Activated naive CD4-positive, alpha-beta T cell (primary cell): ENCODE results near the gene AFMID.

Experiments
- DNase-seq, 4 experiments: peaks; one replicate each; lab custom pipeline; 2025; lab: John Stamatoyannopoulos, UW

Gene AFMID

DNA sequence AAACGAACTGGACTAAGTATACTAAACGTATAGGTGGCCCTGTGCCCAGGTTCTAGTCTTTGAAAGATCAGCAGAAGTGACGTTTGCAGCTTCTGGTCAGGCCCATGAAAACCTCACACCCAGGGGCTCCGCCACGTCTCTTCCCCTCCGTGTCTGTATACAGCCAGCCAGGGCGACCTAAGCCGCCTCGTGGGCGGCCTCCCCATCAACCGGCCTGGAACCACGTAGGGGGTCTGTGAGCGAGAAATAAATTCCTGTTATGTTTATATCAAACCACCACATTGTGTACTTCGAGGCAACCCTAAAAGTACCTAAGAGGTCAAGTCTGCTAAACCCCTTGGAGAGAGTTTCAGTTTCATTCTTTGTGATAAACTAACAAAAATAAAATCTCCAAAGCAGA, 7.1 kb upstream of the AFMID start:
- DNase-seq = no peak

GRCh38 chr17:78180508-78180907, 6.7 kb upstream of the AFMID start:
- DNase-seq = no peak

GRCh38 chr17:78182504-78182903, 4.7 kb upstream of the AFMID start:
- no peak for DNase-seq

- no peak for DNase-seq
These were observed 3.2 kb upstream of the AFMID start for GRCh38 chr17:78183916-78184315.

- no peak for DNase-seq
These were observed 2.8 kb upstream of the AFMID start for GRCh38 chr17:78184351-78184750.

GRCh38 chr17:78184868-78185267, 2.3 kb upstream of the AFMID start:
- no peak for DNase-seq

DNA sequence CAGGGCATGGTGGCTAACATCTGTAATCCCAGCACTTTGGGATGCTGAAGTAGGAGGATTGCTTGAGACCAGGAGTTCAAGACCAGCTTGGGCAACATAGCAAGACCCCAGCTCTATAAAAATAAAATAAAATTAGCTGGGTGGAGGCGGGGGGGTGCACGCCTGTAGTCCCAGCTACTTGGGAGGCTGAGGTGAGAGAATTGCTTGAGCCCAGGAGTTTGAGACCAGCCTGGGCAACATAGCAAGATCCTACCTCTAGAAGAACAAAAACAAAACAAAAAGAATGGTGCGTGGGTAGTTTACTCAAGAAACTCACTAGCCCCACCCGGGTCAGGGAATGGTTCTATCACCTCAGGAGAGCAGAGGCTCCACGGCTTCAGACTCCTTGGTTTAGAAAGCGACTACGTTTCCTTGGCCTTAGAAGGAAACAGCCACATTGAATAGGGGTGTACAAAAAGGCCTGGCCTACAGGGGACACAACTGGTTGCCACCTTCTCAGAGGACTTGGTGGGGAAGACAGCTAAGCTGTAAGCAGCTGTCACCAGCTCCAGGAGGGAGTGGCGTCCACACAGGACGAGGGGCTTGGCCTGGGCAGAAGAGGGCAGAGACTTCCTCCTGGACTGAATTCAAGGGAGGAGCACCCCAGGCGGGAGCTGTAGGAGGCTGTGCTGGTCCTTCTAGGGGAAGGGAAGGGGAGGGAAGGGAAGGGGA, 1.0 kb upstream of the AFMID start:
- DNase-seq = no peak

- no peak for DNase-seq
These were observed 9.6 kb downstream of the AFMID start for GRCh38 chr17:78196716-78197115.

DNA sequence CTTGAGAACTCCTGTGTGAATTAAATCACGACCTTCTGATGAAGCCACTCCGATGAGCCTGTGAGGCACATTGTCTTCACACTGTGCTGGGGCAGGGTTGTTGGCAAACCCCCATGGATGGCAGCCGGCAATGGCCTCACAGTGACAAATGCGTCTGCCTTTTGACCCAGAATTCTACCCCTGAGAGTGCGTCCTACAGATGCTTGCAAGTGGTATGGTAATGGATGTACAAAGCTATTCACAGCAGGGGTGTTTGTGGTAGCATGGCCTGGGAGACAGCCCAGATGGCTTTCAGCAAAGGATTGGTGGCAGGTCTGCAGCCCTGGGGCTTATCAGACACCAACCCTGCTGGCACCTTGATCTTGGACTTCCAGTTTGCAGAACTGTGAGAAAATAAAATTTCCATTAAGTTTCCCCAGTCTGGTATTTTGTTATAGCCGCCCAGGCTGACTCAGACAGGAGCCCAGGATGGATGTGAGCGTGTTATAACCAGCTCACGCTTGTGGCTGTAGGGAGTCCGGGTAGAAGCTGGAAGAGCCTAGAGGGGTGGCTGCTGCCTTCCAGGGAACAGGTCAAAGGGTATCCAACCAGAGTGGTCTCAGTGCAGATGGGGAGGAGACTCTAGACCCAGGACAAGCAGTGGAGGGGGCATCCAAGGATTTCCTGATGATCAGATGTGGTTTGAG, 10.1 kb downstream of the AFMID start:
- DNase-seq = no peak

DNA sequence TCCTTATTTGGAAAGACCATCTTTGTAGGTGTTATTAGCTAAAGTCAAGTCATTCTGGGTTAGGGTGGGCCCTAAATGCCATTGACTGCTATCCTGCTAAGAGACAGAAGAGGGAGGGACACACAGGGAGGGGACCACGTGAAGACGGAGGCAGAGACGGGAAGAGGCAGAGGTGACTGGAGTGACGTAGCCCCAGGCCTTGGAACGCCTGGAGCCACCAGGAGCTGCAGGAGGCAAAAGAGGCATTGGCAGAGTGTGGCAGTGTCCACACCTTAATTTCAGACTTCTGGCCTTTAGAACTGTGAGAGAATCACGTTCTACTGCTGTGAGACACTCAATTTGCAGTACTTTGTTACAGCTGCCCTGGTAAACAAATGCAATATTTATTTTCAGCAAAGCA, 13.3 kb downstream of the AFMID start:
- no peak for DNase-seq

GRCh38 chr17:78202666-78203065, 15.5 kb downstream of the AFMID start:
- no peak for DNase-seq

- no peak for DNase-seq
These were observed 17.4 kb downstream of the AFMID start for GRCh38 chr17:78204387-78205123.

- DNase-seq = no peak
These were observed 18.1 kb downstream of the AFMID start for GRCh38 chr17:78205124-78205775.

DNA sequence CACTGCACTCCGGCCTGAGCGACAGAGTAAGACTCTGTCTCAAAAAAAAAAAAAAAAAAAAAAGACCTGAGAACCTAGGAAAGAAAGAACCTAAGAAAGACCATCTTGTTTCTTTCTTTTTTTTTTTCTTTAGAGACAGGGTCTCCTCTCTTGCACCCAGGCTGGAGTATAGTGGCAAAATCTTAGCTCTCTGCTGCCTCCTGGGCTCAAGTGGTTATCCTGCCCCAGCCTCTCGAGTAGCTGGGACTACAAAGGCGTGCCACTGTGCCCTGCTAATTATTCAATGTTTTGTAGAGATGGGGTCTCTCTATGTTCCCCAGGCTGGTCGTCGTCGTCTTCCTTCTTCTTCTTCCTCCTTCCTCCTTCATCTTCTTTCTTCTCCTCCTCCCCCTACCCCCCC, 19.1 kb downstream of the AFMID start:
- DNase-seq = no peak

- no peak for DNase-seq
These were observed 21.3 kb downstream of the AFMID start for GRCh38 chr17:78208486-78208885.

- no peak for DNase-seq
These were observed 22.9 kb downstream of the AFMID start for GRCh38 chr17:78210111-78210510.

- no peak for DNase-seq
These were observed 23.9 kb downstream of the AFMID start for GRCh38 chr17:78211032-78211431.

DNA sequence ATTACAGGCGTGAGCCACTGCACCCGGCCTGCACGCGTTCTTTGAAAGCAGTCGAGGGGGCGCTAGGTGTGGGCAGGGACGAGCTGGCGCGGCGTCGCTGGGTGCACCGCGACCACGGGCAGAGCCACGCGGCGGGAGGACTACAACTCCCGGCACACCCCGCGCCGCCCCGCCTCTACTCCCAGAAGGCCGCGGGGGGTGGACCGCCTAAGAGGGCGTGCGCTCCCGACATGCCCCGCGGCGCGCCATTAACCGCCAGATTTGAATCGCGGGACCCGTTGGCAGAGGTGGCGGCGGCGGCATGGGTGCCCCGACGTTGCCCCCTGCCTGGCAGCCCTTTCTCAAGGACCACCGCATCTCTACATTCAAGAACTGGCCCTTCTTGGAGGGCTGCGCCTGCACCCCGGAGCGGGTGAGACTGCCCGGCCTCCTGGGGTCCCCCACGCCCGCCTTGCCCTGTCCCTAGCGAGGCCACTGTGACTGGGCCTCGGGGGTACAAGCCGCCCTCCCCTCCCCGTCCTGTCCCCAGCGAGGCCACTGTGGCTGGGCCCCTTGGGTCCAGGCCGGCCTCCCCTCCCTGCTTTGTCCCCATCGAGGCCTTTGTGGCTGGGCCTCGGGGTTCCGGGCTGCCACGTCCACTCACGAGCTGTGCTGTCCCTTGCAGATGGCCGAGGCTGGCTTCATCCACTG, 27.0 kb downstream of the AFMID start, which contains the start of gene BIRC5:
Gene BIRC5, plus strand, starts transcription at position 238 of the 690 bp plus-strand sequence. Its CDS starts 64 bp downstream, at position 302.
- peak; percentile 66 to 91 (median 86) for DNase-seq

DNA sequence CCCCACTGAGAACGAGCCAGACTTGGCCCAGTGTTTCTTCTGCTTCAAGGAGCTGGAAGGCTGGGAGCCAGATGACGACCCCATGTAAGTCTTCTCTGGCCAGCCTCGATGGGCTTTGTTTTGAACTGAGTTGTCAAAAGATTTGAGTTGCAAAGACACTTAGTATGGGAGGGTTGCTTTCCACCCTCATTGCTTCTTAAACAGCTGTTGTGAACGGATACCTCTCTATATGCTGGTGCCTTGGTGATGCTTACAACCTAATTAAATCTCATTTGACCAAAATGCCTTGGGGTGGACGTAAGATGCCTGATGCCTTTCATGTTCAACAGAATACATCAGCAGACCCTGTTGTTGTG, 27.5 kb downstream of the AFMID start:
- no peak for DNase-seq

DNA sequence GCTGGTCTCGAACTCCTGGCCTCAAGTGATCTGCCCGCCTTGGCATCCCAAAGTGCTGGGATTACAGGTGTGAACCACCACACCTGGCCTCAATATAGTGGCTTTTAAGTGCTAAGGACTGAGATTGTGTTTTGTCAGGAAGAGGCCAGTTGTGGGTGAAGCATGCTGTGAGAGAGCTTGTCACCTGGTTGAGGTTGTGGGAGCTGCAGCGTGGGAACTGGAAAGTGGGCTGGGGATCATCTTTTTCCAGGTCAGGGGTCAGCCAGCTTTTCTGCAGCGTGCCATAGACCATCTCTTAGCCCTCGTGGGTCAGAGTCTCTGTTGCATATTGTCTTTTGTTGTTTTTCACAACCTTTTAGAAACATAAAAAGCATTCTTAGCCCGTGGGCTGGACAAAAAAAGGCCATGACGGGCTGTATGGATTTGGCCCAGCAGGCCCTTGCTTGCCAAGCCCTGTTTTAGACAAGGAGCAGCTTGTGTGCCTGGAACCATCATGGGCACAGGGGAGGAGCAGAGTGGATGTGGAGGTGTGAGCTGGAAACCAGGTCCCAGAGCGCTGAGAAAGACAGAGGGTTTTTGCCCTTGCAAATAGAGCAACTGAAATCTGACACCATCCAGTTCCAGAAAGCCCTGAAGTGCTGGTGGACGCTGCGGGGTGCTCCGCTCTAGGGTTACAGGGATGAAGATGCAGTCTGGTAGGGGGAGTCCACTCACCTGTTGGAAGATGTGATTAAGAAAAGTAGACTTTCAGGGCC, 32.4 kb downstream of the AFMID start:
- DNase-seq = no peak

DNA sequence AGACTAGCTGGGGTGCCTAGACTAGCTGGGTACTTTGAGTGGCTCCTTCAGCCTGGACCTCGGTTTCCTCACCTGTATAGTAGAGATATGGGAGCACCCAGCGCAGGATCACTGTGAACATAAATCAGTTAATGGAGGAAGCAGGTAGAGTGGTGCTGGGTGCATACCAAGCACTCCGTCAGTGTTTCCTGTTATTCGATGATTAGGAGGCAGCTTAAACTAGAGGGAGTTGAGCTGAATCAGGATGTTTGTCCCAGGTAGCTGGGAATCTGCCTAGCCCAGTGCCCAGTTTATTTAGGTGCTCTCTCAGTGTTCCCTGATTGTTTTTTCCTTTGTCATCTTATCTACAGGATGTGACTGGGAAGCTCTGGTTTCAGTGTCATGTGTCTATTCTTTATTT, 35.9 kb downstream of the AFMID start:
- no peak for DNase-seq
